NOMO-1 treated with DMSO at 0.1 percent for 48 hours (cell line): ENCODE results near the gene TMEM98.
"Not testable (repeated sequence)": the region's sequence is repeated elsewhere in the genome, so short reads cannot be mapped to it uniquely, and the experiment has no call there.

ENCODE experiments used
- DNase-seq: peaks from one replicate; lab custom pipeline; 2025; ENCODE audit not compliant: unreplicated experiment; lab: John Stamatoyannopoulos, UW

Gene TMEM98

GRCh38 chr17:32914181-32914580 lies 13.8 kb upstream of the TMEM98 start:
- DNase-seq: no peak

- no peak for DNase-seq
Observed at GRCh38 chr17:32915245-32915644, 12.7 kb upstream of the TMEM98 start.

- DNase-seq: no peak
Observed at GRCh38 chr17:32916134-32916533, 11.8 kb upstream of the TMEM98 start.

- DNase-seq: no peak
Observed at GRCh38 chr17:32917081-32917480, 10.9 kb upstream of the TMEM98 start.

GRCh38 chr17:32917842-32918241 lies 10.1 kb upstream of the TMEM98 start:
- no peak for DNase-seq

- not testable (repeated sequence) for DNase-seq
Observed at GRCh38 chr17:32919876-32920275, 8.1 kb upstream of the TMEM98 start.

- DNase-seq: no peak
Observed at GRCh38 chr17:32920293-32920692, 7.7 kb upstream of the TMEM98 start.

GRCh38 chr17:32921017-32921416 lies 6.9 kb upstream of the TMEM98 start:
- no peak for DNase-seq

GRCh38 chr17:32923905-32924304 lies 4.0 kb upstream of the TMEM98 start:
- not testable (repeated sequence) for DNase-seq

GRCh38 chr17:32926183-32926582 lies 1.8 kb upstream of the TMEM98 start:
- DNase-seq: no peak

GRCh38 chr17:32926789-32927188 lies 1.2 kb upstream of the TMEM98 start:
- not testable (repeated sequence) for DNase-seq

GRCh38 chr17:32927201-32927723 lies 691 bp upstream of the TMEM98 start:
- DNase-seq: no peak

GRCh38 chr17:32928586-32929535 lies 908 bp downstream of the TMEM98 start:
- no peak for DNase-seq

GRCh38 chr17:32929588-32929987 lies 1.6 kb downstream of the TMEM98 start:
- no peak for DNase-seq

GRCh38 chr17:32930512-32930911 lies 2.6 kb downstream of the TMEM98 start:
- DNase-seq: no peak

GRCh38 chr17:32931686-32932085 lies 3.7 kb downstream of the TMEM98 start:
- DNase-seq: no peak

- DNase-seq: no peak
Observed at GRCh38 chr17:32933881-32934280, 5.9 kb downstream of the TMEM98 start.

GRCh38 chr17:32935726-32936125 lies 7.8 kb downstream of the TMEM98 start:
- no peak for DNase-seq

- DNase-seq: no peak
Observed at GRCh38 chr17:32936186-32936893, 8.4 kb downstream of the TMEM98 start.

- peak; percentile 17 for DNase-seq
Observed at GRCh38 chr17:32936894-32937500, 9.0 kb downstream of the TMEM98 start.

GRCh38 chr17:32940706-32941390 lies 12.9 kb downstream of the TMEM98 start:
- no peak for DNase-seq
